ENCODE results near the gene ENOSF1. TPM values are rescaled to one million over a fixed set of nuclear protein-coding genes. Genes with fewer than 3 reads are reported as not detected.
"Not testable (repeated sequence)": the region's sequence is repeated elsewhere in the genome, so short reads cannot be mapped to it uniquely, and the experiment has no call there.

The ENOSF1 gene
- polyA plus RNA-seq, 1 donor from 2014 or later = 5.3 TPM

DNA sequence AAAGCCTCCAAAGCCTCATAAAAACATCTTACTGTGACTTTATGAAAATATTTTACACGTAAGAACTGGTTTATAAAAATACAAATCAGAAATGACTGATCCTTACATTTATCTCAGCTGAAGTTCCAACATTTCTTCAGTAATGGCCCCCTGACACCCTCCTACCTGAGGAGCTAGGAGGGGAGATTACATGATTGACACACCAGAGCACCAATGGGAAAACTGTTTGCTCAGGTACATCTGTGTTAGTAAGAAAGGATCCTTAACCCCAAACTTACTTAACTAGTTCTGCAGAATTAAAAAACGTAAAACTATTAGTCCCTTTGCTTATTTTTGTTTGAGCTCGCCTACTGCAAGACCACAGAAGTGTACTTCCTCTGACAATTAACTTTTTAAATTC, 27.0 kb downstream of the ENOSF1 start:
- peak overlapping the region in 1 of 3 donors; percentile 23 for H3K27ac Mint-ChIP-seq
- no peaks in the 10 kb centered on the region for H3K27me3 Mint-ChIP-seq
- H3K4me1 Mint-ChIP-seq = no peaks in the 10 kb centered on the region
- H3K36me3 Mint-ChIP-seq = peaks cover 6% of the 10 kb centered on the region
- H3K4me3 Mint-ChIP-seq = no peak overlapping the region
- H3K9me3 Mint-ChIP-seq = no peaks in the 10 kb centered on the region

DNA sequence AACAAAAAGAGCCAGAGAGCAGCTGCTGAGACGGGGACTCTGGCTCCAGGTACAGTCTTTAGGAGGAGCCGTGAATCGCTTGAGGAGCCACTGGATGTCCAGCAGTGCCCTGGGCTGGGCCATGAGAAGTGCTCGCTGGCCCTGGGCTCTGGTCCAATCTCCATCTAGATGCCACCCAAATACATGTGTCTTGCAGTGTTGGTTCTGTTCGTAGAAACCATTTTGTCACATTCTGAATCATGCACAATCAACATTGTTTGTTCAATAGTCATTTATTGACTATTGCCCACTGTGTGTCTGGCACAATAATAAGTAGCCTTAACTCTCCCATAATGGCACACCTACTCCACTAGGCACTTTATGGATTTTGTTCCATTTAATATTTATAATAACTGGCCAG, 28.9 kb downstream of the ENOSF1 start:
- Mint-ChIP-seq H3K27ac (no peak overlapping the region), H3K36me3 (peaks cover 10% of the 10 kb centered on the region), H3K4me1 (no peaks in the 10 kb centered on the region), H3K27me3 (no peaks in the 10 kb centered on the region), H3K9me3 (no peaks in the 10 kb centered on the region), H3K4me3 (no peak overlapping the region)

GRCh38 chr18:682833-683232, 29.6 kb downstream of the ENOSF1 start:
- no peaks in the 10 kb centered on the region for H3K4me1 Mint-ChIP-seq
- no peaks in the 10 kb centered on the region for H3K9me3 Mint-ChIP-seq
- H3K4me3 Mint-ChIP-seq = no peak overlapping the region
- H3K27ac Mint-ChIP-seq = peak overlapping the region in 1 of 3 donors; percentile 31
- H3K36me3 Mint-ChIP-seq = peaks cover 12% of the 10 kb centered on the region
- H3K27me3 Mint-ChIP-seq = no peaks in the 10 kb centered on the region

DNA sequence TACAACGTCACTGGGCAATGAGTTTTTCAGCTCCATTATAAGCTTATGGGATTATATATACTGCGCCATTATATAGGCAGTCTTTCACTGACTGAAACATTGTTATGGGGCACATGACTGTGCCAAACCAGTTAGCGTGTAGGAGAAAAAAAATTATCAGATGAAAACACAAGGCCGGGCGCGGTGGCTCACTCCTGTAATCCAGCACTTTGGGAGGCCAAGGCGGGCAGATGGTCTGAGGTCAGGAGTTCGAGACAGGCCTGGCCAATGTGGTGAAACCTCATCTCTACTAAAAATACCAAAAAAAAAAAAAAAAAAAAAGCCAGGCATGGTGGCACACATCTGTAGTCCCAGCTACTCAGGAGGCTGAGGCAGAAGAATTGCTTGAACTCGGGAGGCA, 30.0 kb downstream of the ENOSF1 start:
- H3K4me1 Mint-ChIP-seq, H3K4me3 Mint-ChIP-seq, H3K9me3 Mint-ChIP-seq, H3K27me3 Mint-ChIP-seq, H3K27ac Mint-ChIP-seq: not testable (repeated sequence)
- peaks cover 12% of the 10 kb centered on the region for H3K36me3 Mint-ChIP-seq

DNA sequence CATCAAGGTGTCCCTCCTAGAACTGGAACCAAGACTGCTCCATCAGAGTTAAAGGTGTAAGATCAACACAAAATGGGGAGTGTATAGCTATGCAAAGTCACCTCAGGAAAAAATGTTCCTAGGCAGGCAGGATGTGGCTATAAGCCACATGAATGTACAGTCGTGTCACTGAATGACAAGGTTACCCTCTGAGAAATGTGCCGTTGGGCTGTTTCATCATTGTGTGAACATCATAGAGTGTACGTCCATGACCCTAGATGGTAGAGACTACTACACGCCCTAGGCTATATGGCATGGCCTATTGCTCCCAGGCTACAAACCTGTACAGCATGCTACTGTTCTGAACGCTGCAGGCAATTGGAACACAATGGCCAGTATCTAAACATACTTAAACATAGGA, 30.4 kb downstream of the ENOSF1 start:
- Mint-ChIP-seq H3K36me3 (peaks cover 12% of the 10 kb centered on the region), H3K4me1 (no peaks in the 10 kb centered on the region), H3K4me3 (no peak overlapping the region), H3K27ac (no peak overlapping the region), H3K27me3 (no peaks in the 10 kb centered on the region), H3K9me3 (no peaks in the 10 kb centered on the region)

GRCh38 chr18:680392-680791, 32.0 kb downstream of the ENOSF1 start:
- Mint-ChIP-seq H3K4me1 (no peaks in the 10 kb centered on the region), H3K27ac (no peak overlapping the region)

GRCh38 chr18:679516-679915, 32.9 kb downstream of the ENOSF1 start:
- Mint-ChIP-seq H3K4me3 (no peak overlapping the region), H3K27me3 (no peaks in the 10 kb centered on the region), H3K36me3 (peaks cover 9% of the 10 kb centered on the region)

More at GRCh38 chr18:680392-680791, 32.0 kb downstream of the ENOSF1 start:
- H3K9me3 Mint-ChIP-seq = no peaks in the 10 kb centered on the region
- no peaks in the 10 kb centered on the region for H3K27me3 Mint-ChIP-seq
- H3K4me3 Mint-ChIP-seq = no peak overlapping the region
- H3K36me3 Mint-ChIP-seq = peaks cover 9% of the 10 kb centered on the region

DNA sequence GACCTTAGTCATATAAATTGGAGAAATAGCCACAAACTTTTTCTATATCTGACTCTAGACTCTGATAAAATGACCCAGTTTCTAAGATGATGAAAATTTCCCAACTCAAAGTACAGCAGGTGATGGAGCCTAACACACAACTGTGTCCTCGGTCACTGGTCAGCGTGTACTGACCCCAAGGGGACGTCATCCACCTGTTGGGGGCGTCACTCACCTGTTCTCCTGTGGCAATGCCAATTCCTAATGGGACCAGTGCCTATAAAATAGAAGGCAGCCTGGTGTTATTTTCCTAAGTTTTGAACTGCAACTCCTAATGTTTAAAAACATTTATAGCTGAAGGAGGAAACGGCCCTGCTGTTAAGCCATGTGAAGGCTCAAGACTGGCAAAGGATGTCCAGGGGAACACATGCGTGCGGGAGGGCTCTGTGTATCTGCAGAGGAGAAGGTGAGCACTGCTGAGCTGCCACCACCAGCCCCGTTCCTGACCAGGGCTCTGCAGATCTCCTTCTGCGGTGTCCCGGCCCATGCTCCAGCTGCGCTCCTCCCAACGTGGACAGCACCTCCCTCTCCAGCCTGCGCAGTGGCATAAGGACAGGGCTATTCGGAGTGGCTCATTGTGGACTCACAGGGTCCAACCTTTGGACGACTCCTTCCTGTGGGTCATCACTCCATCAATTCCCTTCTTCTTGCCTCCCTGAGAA, 33.8 kb downstream of the ENOSF1 start:
- Mint-ChIP-seq H3K4me3 (no peak overlapping the region), H3K4me1 (no peaks in the 10 kb centered on the region)

More at GRCh38 chr18:679516-679915, 32.9 kb downstream of the ENOSF1 start:
- Mint-ChIP-seq H3K4me1 (no peaks in the 10 kb centered on the region), H3K9me3 (no peaks in the 10 kb centered on the region), H3K27ac (no peak overlapping the region)

GRCh38 chr18:677951-678381, 34.5 kb downstream of the ENOSF1 start:
- Mint-ChIP-seq H3K27me3 (no peaks in the 10 kb centered on the region), H3K36me3 (peaks cover 9% of the 10 kb centered on the region), H3K4me1 (no peaks in the 10 kb centered on the region), H3K4me3 (no peak overlapping the region), H3K9me3 (no peaks in the 10 kb centered on the region), H3K27ac (no peak overlapping the region)

More for the DNA sequence above, 33.8 kb downstream of the ENOSF1 start:
- Mint-ChIP-seq H3K27ac (no peak overlapping the region), H3K9me3 (no peaks in the 10 kb centered on the region), H3K36me3 (peaks cover 9% of the 10 kb centered on the region), H3K27me3 (no peaks in the 10 kb centered on the region)

GRCh38 chr18:677145-677544, 35.3 kb downstream of the ENOSF1 start:
- H3K36me3 Mint-ChIP-seq = peaks cover 7% of the 10 kb centered on the region
- no peak overlapping the region for H3K4me3 Mint-ChIP-seq
- H3K27ac Mint-ChIP-seq = peak overlapping the region in 1 of 3 donors; percentile 6
- no peaks in the 10 kb centered on the region for H3K27me3 Mint-ChIP-seq
- H3K9me3 Mint-ChIP-seq = no peaks in the 10 kb centered on the region
- no peaks in the 10 kb centered on the region for H3K4me1 Mint-ChIP-seq

GRCh38 chr18:676736-677135, 35.7 kb downstream of the ENOSF1 start:
- Mint-ChIP-seq H3K9me3 (no peaks in the 10 kb centered on the region), H3K27ac (no peak overlapping the region), H3K27me3 (no peaks in the 10 kb centered on the region), H3K4me1 (no peaks in the 10 kb centered on the region), H3K4me3 (no peak overlapping the region), H3K36me3 (peaks cover 7% of the 10 kb centered on the region)

DNA sequence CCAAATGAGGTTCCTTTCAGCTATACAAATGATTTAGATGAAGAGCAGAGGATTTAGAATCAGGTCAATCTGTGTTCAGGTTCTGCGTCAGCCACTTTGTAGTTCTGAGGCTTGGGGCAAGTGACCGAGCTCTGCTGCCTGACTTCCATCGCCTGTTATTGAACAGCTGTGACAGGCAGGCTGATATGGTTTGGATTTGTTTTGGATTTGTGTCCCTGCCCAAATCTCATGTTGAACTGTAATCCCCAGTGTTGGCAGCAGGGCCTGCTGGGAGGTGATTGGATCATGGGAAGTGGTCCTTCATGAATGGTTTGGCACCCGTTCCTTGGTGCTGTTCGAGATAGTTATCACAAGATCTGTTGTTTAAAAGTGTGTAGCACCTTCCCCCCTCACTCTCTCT, 36.4 kb downstream of the ENOSF1 start:
- Mint-ChIP-seq H3K4me1 (no peaks in the 10 kb centered on the region), H3K36me3 (peaks cover 7% of the 10 kb centered on the region), H3K27ac (no peak overlapping the region), H3K4me3 (no peak overlapping the region), H3K9me3 (no peaks in the 10 kb centered on the region), H3K27me3 (no peaks in the 10 kb centered on the region)

GRCh38 chr18:675307-675706, 37.1 kb downstream of the ENOSF1 start:
- no peaks in the 10 kb centered on the region for H3K27me3 Mint-ChIP-seq

DNA sequence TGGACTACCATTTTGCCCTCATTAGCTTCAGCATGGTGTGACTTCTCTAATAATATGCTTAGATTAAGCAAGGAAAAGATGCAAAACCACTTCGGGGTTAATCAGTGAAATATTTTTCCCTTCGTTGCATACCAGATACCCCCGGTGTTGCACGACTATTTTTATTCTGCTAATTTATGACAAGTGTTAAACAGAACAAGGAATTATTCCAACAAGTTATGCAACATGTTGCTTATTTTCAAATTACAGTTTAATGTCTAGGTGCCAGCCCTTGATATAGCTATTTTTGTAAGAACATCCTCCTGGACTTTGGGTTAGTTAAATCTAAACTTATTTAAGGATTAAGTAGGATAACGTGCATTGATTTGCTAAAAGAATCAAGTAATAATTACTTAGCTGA, 38.7 kb downstream of the ENOSF1 start:
- Mint-ChIP-seq H3K9me3 (no peaks in the 10 kb centered on the region), H3K27me3 (no peaks in the 10 kb centered on the region), H3K27ac (no peak overlapping the region), H3K4me3 (no peak overlapping the region), H3K36me3 (peaks cover 3% of the 10 kb centered on the region), H3K4me1 (no peaks in the 10 kb centered on the region)

More at GRCh38 chr18:675307-675706, 37.1 kb downstream of the ENOSF1 start:
- Mint-ChIP-seq H3K9me3 (no peaks in the 10 kb centered on the region), H3K4me3 (no peak overlapping the region), H3K4me1 (no peaks in the 10 kb centered on the region), H3K36me3 (peaks cover 7% of the 10 kb centered on the region), H3K27ac (no peak overlapping the region)

GRCh38 chr18:673317-673716, 39.1 kb downstream of the ENOSF1 start:
- Mint-ChIP-seq H3K9me3 (no peaks in the 10 kb centered on the region), H3K27me3 (no peaks in the 10 kb centered on the region), H3K36me3 (peaks cover 1% of the 10 kb centered on the region), H3K4me1 (no peaks in the 10 kb centered on the region), H3K27ac (no peak overlapping the region), H3K4me3 (no peak overlapping the region)

DNA sequence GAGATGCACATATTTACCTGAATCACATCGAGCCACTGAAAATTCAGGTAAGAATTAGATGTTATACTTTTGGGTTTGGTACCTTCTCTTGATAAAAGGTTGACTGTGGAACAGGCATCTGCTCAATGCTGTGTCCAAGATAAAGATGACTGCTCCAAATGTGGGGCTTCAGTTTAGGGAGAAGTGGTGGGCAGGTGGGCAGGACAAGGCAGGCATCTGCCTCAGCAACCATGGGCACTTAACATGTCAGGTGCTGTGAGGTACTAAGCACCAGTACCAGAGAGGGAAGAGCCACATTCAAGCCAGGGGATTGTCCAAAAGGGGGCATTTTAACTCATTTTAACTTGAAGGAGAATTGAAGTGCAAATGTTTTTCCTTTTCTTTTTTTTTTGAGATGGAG, 41.0 kb downstream of the ENOSF1 start:
- Mint-ChIP-seq H3K27ac (peak overlapping the region in 1 of 3 donors; percentile 80), H3K4me3 (no peak overlapping the region), H3K36me3 (no peaks in the 10 kb centered on the region), H3K27me3 (no peaks in the 10 kb centered on the region), H3K9me3 (no peaks in the 10 kb centered on the region), H3K4me1 (no peaks in the 10 kb centered on the region)
